Mucosa of rectum (tissue), 2 donors: ENCODE results near the gene CARNS1.
A peak's percentile ranks its signal among the peaks of the same experiment; 100 is the strongest.

Source experiments
- H3K27ac ChIP-seq, 2 donors: one replicate each; pipeline ENCODE4 v1.7.0; 2013; ENCODE audit warnings: inconsistent platforms in 2 of 2, low read depth in 2 of 2, low read length in 2 of 2
- H3K27me3 ChIP-seq, 2 donors: one replicate each; pipeline ENCODE4 v1.7.0; 2013; ENCODE audit warnings: low read length in 2 of 2; ENCODE audit not compliant: control insufficient read depth in 2 of 2, insufficient read depth in 2 of 2
- H3K36me3 ChIP-seq, 2 donors: one replicate each; pipeline ENCODE4 v1.7.0; 2013; ENCODE audit warnings: low read length in 2 of 2; ENCODE audit not compliant: control insufficient read depth in 2 of 2, insufficient read depth in 2 of 2
- H3K4me1 ChIP-seq, 2 donors: one replicate each; pipeline ENCODE4 v1.7.0; 2013; ENCODE audit warnings: low read length in 2 of 2, mild to moderate bottlenecking in 1 of 2; ENCODE audit not compliant: control insufficient read depth in 2 of 2, insufficient read depth in 2 of 2
- H3K4me3 ChIP-seq, 2 donors: one replicate each; pipeline ENCODE4 v1.7.0; 2013; ENCODE audit warnings: low read length in 2 of 2
- H3K9ac ChIP-seq, 2 donors: one replicate each; pipeline ENCODE4 v1.7.0; 2013; ENCODE audit warnings: low read length in 2 of 2, low read depth in 1 of 2, mild to moderate bottlenecking in 1 of 2
- H3K9me3 ChIP-seq, 2 donors: one replicate each; pipeline ENCODE4 v1.7.0; 2013; ENCODE audit warnings: low read length in 2 of 2; ENCODE audit not compliant: control insufficient read depth in 2 of 2
- donor health status: healthy.
- donor health status: Normal muscosa, but diverticular disease.

The CARNS1 gene

GRCh38 chr11:67409781-67410368 is 5.6 kb upstream of the CARNS1 start:
- Histone ChIP-seq H3K9me3 (no peaks in the 10 kb centered on the region), H3K4me1 (peaks cover 7 to 27% of the 10 kb centered on the region in 2 donors), H3K9ac (peak overlapping the region; percentile 42 to 47), H3K27me3 (peaks cover 2 to 18% of the 10 kb centered on the region in 2 donors), H3K36me3 (no peaks in the 10 kb centered on the region), H3K4me3 (peak overlapping the region; percentile 17 to 44), H3K27ac (peak overlapping the region; percentile 57 to 85)

- Histone ChIP-seq H3K4me3 (peak overlapping the region; percentile 11 to 13), H3K9ac (no peak overlapping the region), H3K4me1 (peaks cover 12 to 30% of the 10 kb centered on the region in 2 donors), H3K27me3 (peaks cover 2 to 18% of the 10 kb centered on the region in 2 donors), H3K36me3 (no peaks in the 10 kb centered on the region), H3K27ac (peak overlapping the region in 1 of 2 donors; percentile 85), H3K9me3 (no peaks in the 10 kb centered on the region)
Observed at GRCh38 chr11:67410369-67410831, 5.1 kb upstream of the CARNS1 start.

DNA sequence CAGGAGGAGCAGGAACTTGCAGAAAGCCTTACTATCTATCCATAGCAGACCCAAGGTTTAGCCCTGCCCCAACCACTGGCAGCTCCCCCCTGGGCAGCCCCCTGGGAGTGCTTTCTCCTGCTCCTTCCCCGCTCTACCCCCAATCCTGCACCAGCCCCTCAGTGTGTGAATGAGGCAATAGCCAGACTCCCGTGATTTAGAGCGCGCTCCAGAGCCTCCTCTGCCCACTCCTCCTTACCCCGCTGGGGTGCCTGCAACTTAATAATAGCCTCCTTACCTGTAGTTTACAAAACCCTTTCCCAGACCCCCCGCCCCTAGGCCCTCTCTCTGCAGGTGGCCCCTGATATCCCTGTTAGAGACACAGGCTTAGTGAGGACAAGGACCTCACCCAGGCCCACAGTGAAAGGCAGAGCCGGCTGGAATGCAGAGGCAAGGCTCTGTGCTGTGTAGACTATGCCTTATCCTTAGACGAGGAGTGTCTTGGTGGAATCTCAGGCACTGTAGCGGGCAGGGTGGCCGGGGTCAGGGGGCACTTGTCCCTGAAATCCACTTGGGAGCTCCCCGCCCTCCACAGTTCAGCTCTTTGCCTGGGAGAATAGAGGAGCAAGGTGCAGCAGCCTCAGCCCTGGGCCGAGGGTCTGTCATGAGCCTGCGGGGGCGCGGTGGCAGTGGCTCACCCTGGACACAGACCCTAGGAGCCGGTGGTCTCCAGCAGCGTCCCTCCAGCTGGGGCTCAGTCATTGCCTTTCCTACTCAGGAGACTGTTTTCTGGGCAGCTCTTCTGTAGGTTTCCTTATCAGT is 4.3 kb upstream of the CARNS1 start:
- H3K9ac ChIP-seq = no peak overlapping the region
- H3K27ac ChIP-seq = no peak overlapping the region
- H3K4me3 ChIP-seq = no peak overlapping the region
- H3K27me3 ChIP-seq = peaks cover 2 to 18% of the 10 kb centered on the region in 2 donors
- no peaks in the 10 kb centered on the region for H3K9me3 ChIP-seq
- peaks cover 12 to 30% of the 10 kb centered on the region in 2 donors for H3K4me1 ChIP-seq
- no peaks in the 10 kb centered on the region for H3K36me3 ChIP-seq

- Histone ChIP-seq H3K36me3 (no peaks in the 10 kb centered on the region), H3K27me3 (peaks cover 2 to 18% of the 10 kb centered on the region in 2 donors), H3K27ac (no peak overlapping the region), H3K9ac (no peak overlapping the region), H3K9me3 (no peaks in the 10 kb centered on the region), H3K4me3 (no peak overlapping the region), H3K4me1 (peaks cover 12 to 28% of the 10 kb centered on the region in 2 donors)
Observed at GRCh38 chr11:67411785-67412152, 3.7 kb upstream of the CARNS1 start.

DNA sequence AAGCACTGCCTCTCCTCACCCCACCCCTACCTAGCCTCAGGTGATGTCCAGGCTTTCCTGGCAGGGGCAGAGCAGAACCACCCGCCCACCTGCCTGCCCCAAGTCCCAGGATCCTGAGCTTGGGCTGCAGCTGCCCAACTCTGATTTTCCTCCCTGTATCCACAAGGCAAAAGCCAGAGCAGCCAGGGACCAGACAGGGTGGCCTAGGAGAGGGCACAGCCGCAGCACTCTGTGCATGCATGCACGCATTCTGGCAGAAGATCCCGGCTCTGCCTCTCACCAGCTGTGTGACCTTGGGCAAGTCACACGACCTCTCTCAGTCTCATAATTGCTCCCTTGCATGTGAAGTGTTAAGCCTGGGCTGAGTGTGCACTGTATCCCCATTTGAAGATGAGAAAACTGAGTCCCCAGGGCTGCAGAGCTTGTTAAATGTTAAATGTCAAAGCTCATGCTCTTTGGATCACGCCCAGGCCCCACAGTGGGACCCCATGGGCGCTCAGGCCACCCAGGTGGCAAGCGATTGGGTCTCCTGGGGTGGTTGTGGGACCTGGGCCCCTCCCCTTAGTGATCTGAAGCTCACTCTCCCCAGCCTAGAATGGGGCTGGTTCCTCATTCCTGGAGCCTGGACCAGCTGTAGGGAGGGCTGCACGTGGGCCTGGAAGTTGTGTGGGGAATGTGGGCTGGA is 2.8 kb upstream of the CARNS1 start:
- Histone ChIP-seq H3K9ac (no peak overlapping the region), H3K27me3 (peaks cover 2 to 18% of the 10 kb centered on the region in 2 donors), H3K36me3 (no peaks in the 10 kb centered on the region), H3K9me3 (no peaks in the 10 kb centered on the region), H3K27ac (no peak overlapping the region), H3K4me1 (peaks cover 9 to 26% of the 10 kb centered on the region in 2 donors), H3K4me3 (no peak overlapping the region)

DNA sequence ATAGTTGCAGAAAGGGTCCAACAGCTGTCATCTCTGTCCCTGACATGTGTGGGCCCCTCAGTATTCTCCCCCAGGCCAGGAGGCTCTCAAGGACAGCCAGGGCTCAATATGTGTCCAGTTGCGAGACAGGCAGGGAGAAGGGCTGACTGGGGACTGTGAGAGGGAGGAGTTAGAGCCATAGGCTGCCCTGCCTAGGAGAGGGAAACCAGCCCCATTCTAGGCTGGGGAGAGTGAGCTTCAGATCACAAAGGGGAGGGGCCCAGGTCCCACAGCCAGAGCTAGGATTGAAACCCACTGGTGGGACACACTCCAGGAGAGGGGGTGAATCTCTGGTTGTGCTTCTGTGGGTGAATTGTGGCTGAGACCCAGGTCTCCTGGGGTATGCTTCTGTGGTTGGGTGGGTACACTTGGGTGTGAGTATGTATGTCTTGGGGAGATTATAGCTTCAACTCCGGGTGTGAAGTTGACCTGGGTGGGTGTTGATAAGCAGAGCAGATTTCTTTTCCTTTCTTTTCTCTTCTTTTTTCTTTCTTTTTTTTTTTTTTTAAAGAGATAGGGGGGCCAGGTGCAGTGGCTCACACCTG is 2.1 kb upstream of the CARNS1 start:
- H3K4me1 ChIP-seq = peaks cover 9 to 22% of the 10 kb centered on the region in 2 donors
- H3K9ac ChIP-seq = no peak overlapping the region

DNA sequence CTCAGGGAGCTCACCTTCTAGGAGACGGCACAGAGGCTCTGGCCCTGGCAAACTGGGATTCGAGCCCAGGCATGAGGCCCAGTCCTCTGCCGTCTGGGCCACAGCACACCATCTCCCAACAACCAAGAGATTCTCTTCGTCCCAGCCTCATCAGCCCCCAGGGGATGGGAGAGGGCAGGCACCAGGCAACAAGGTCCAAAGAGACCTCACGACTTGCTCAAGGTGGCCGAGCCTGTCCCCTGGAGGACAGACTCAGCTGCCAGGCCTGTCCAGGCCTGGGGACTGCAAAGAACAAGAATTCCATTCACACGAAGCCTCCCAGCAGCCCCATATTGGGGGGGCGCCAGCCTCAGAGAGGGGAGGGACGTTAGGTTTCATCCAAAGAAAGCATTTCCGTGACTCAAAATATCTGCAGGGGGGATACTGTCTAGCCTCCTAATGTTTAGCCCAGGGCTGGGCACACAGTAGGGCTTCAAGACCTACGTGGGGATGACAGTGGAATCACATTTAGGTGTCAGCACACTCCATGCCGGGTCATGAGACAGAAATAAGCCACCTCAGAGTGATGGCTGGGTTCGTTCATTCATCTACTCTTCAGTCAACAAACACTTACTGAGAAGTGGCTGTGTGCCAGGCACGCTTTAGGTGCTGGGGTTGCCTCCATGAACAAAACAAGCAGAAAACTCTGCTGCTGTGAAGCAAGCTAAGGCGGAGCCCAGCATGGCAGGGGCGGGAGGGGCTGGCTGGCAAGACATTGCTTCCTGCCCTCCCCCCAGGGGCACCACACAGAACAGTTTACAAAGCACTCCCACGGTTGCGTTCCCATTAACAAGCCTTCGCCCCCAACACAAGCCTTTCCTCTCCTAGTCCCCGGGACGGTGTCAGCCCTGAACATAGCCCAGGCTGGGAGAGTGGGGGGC is 1.2 kb downstream of the CARNS1 start:
- peaks cover 17 to 24% of the 10 kb centered on the region in 2 donors for H3K4me1 ChIP-seq
- H3K27me3 ChIP-seq = peaks cover 0 to 13% of the 10 kb centered on the region in 2 donors
- H3K36me3 ChIP-seq = no peaks in the 10 kb centered on the region
- no peaks in the 10 kb centered on the region for H3K9me3 ChIP-seq
- H3K4me3 ChIP-seq = no peak overlapping the region
- H3K9ac ChIP-seq = no peak overlapping the region
- H3K27ac ChIP-seq = peak overlapping the region in 1 of 2 donors; percentile 16

More for the DNA sequence above, 2.1 kb upstream of the CARNS1 start:
- Histone ChIP-seq H3K27me3 (peaks cover 2 to 18% of the 10 kb centered on the region in 2 donors), H3K36me3 (no peaks in the 10 kb centered on the region), H3K9me3 (no peaks in the 10 kb centered on the region), H3K27ac (no peak overlapping the region), H3K4me3 (no peak overlapping the region)

DNA sequence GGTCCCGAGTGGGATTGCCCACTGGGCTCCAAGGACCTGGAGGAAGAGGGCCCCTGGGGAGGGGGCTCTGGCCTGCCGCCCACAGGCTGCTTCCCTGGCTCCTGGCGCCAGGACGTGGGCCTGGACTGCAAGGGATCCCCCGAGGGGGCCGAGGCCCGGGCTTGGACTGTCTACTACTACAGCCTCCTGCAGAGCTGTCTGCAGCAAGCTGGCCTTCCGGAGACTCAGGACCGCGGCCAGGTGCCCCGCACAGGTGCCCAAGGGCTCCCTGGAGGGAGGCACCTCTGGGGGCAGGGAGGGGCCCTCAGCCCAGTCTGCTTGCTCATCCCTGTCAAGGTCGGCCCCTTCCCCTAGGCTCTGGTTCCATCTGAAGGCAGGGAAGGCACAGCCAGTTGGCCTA is 1.9 kb downstream of the CARNS1 start:
- H3K36me3 ChIP-seq = no peaks in the 10 kb centered on the region
- peak overlapping the region in 1 of 2 donors; percentile 16 for H3K27ac ChIP-seq
- H3K27me3 ChIP-seq = peaks cover 0 to 6% of the 10 kb centered on the region in 2 donors
- H3K4me1 ChIP-seq = peaks cover 17 to 21% of the 10 kb centered on the region in 2 donors
- H3K9ac ChIP-seq = no peak overlapping the region
- no peaks in the 10 kb centered on the region for H3K9me3 ChIP-seq
- no peak overlapping the region for H3K4me3 ChIP-seq
